Measurements from ENCODE around the gene MET. TPM values are rescaled to one million over a fixed set of nuclear protein-coding genes. Genes with fewer than 3 reads are reported as not detected.
A peak's percentile ranks its signal among the peaks of the same experiment; 100 is the strongest.

Gene MET
- total and polyA plus RNA-seq, 2 donors from 2014 or later = 13.4 to 225 TPM

GRCh38 chr7:116785843-116786242, 113.8 kb downstream of the MET start:
- Histone ChIP-seq H3K27ac (ENCODE audit: low read depth in 2 of 2, low read length in 2 of 2) (no peak overlapping the region), H3K36me3 (ENCODE audit: control insufficient read depth in 2 of 3, insufficient read depth in 3 of 3, low read length in 3 of 3) (peaks cover 0 to 8% (median 2%) of the 10 kb centered on the region in 3 donors), H3K9ac (ENCODE audit: low read length in 3 of 3) (no peak overlapping the region), H3K4me3 (ENCODE audit: low read length in 3 of 3) (no peak overlapping the region), H3K9me3 (ENCODE audit: control insufficient read depth in 2 of 3, insufficient read depth in 1 of 3, low read length in 3 of 3) (no peaks in the 10 kb centered on the region), H3K27me3 (ENCODE audit: control insufficient read depth, insufficient read depth, low read length) (no peaks in the 10 kb centered on the region), H3K4me1 (ENCODE audit: control insufficient read depth in 2 of 3, insufficient read depth in 2 of 3, low read depth in 1 of 3, low read length in 3 of 3) (peaks cover 0 to 2% (median 0%) of the 10 kb centered on the region in 3 donors)
- FAIRE-seq = no peak
- intact Hi-C loops (cut with DNase I) = no loop called here
- no peak for DNase-seq
- no peak for TF ChIP-seq CTCF (IDR thresholded peaks at IDR 0.05; ENCODE audit: borderline replicate concordance, extremely low read depth, insufficient read depth)

- Histone ChIP-seq H3K9me3 (ENCODE audit: control insufficient read depth in 2 of 3, insufficient read depth in 1 of 3, low read length in 3 of 3) (no peaks in the 10 kb centered on the region), H3K27ac (ENCODE audit: low read depth in 2 of 2, low read length in 2 of 2) (no peak overlapping the region), H3K27me3 (ENCODE audit: control insufficient read depth, insufficient read depth, low read length) (no peaks in the 10 kb centered on the region), H3K36me3 (ENCODE audit: control insufficient read depth in 2 of 3, insufficient read depth in 3 of 3, low read length in 3 of 3) (peaks cover 0 to 8% (median 2%) of the 10 kb centered on the region in 3 donors), H3K4me1 (ENCODE audit: control insufficient read depth in 2 of 3, insufficient read depth in 2 of 3, low read depth in 1 of 3, low read length in 3 of 3) (no peaks in the 10 kb centered on the region), H3K4me3 (ENCODE audit: low read length in 3 of 3) (no peak overlapping the region), H3K9ac (ENCODE audit: low read length in 3 of 3) (no peak overlapping the region)
- TF ChIP-seq CTCF (IDR thresholded peaks at IDR 0.05; ENCODE audit: borderline replicate concordance, extremely low read depth, insufficient read depth) = peak; percentile 44
- intact Hi-C loops (cut with DNase I) = no loop called here
- peak in 2 of 5 donors; percentile 46 to 60 for DNase-seq
- FAIRE-seq = no peak
Observed at GRCh38 chr7:116786791-116787443, 114.9 kb downstream of the MET start.

- no peak overlapping the region for H3K9ac ChIP-seq (ENCODE audit: low read length in 3 of 3)
- no peaks in the 10 kb centered on the region for H3K27me3 ChIP-seq (ENCODE audit: control insufficient read depth, insufficient read depth, low read length)
- no peak overlapping the region for H3K4me3 ChIP-seq (ENCODE audit: low read length in 3 of 3)
- FAIRE-seq (no peak), DNase-seq (no peak)
- intact Hi-C loops (cut with DNase I) = no loop called here
- no peak overlapping the region for H3K27ac ChIP-seq (ENCODE audit: low read depth in 2 of 2, low read length in 2 of 2)
- H3K9me3 ChIP-seq (ENCODE audit: control insufficient read depth in 2 of 3, insufficient read depth in 1 of 3, low read length in 3 of 3) = no peaks in the 10 kb centered on the region
- H3K4me1 ChIP-seq (ENCODE audit: control insufficient read depth in 2 of 3, insufficient read depth in 2 of 3, low read depth in 1 of 3, low read length in 3 of 3) = no peaks in the 10 kb centered on the region
- H3K36me3 ChIP-seq (ENCODE audit: control insufficient read depth in 2 of 3, insufficient read depth in 3 of 3, low read length in 3 of 3) = peaks cover 0 to 8% (median 2%) of the 10 kb centered on the region in 3 donors
- TF ChIP-seq CTCF (IDR thresholded peaks at IDR 0.05; ENCODE audit: borderline replicate concordance, extremely low read depth, insufficient read depth) = no peak
Observed at GRCh38 chr7:116787881-116788280, 115.9 kb downstream of the MET start.
